Vagina (tissue), 2 donors: Measurements from ENCODE around the gene NCOR2.

Source experiments
- CTCF ChIP-seq, 3 experiments: fragments of 450-650 bp in 2 of 3; fragments of 200-600 bp in 1 of 3; sonication (generic) in 1 of 3; IDR thresholded peaks; one replicate each; pipeline ENCODE4 v1.5.1; 2017 to 2019; ENCODE audit warnings: antibody characterized with exemption in 3 of 3, mild to moderate bottlenecking in 2 of 3, moderate library complexity in 2 of 3
- POLR2A ChIP-seq, 2 donors: fragments of 450-650 bp; IDR thresholded peaks; one replicate each; pipeline ENCODE4 v1.6.1; 2017; ENCODE audit warnings: antibody characterized with exemption in 2 of 2, mild to moderate bottlenecking in 2 of 2, moderate library complexity in 2 of 2
- POLR2AphosphoS5 ChIP-seq, 2 donors: sonication (generic); formaldehyde crosslinking; IDR thresholded peaks; one replicate each; pipeline ENCODE4 v1.9.0; 2017; ENCODE audit warnings: antibody characterized with exemption in 2 of 2, mild to moderate bottlenecking in 2 of 2, low read depth in 1 of 2; ENCODE audit not compliant: insufficient read depth in 1 of 2

- TF ChIP-seq CTCF (IDR thresholded peaks at IDR 0.05) (no peak), POLR2A (IDR thresholded peaks at IDR 0.05) (no peak), POLR2AphosphoS5 (IDR thresholded peaks at IDR 0.05; ENCODE audit: insufficient read depth in 1 of 2, low read depth in 1 of 2) (no peak)
These were observed 36.4 kb upstream of the NCOR2 start for GRCh38 chr12:124603831-124604251.
